ENCODE measurements around the gene SYNM. TPM values are rescaled to one million over a fixed set of nuclear protein-coding genes. Genes with fewer than 3 reads are reported as not detected.
A peak's percentile ranks its signal among the peaks of the same experiment; 100 is the strongest.

The SYNM gene
- total and polyA plus RNA-seq, 2 of the 8 experiments (the other 6 are each of a cell fraction or from before 2014, with no cell fraction given): 0.89 to 2.0 TPM

DNA sequence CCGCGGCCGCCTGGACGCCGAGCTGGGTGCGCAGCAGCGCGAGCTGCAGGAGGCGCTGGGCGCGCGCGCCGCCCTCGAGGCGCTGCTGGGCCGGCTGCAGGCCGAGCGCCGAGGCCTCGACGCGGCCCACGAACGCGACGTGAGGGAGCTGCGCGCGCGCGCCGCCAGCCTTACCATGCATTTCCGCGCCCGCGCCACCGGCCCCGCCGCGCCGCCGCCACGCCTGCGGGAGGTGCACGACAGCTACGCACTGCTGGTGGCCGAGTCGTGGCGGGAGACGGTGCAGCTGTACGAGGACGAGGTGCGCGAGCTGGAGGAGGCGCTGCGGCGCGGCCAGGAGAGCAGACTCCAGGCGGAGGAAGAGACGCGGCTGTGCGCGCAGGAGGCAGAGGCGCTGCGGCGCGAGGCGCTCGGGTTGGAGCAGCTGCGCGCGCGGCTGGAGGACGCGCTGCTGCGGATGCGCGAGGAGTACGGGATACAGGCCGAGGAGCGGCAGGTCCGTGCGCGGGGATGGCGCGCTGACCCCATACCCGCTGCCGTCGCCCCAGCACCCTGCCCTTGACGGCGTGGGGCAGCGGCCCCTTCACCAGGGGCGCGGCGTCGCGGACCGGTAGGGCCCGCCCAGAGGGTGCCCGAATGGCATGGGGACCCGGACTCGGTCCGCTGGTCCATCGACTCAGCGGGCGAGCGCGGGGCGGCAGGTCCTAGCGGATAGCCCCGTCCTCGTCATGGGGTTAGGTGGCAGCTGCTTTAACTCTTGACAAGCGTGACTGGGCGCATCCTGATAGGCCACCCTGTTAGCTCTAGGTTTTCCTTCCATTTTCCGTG, 848 bp downstream of the SYNM start:
- no peak overlapping the region for H2AK5ac ChIP-seq (ENCODE audit: low read depth, low read length)
- no peak overlapping the region for H3K56ac ChIP-seq (replicated peaks; ENCODE audit: insufficient read length, low read depth, low read length)
- H3K9me3 ChIP-seq (ENCODE audit: insufficient read depth in 2 of 2, low read depth in 1 of 2, low read length in 1 of 2): no peaks in the 10 kb centered on the region
- H3K27me3 ChIP-seq (replicated peaks in 1 of 4; ENCODE audit: control insufficient read depth in 3 of 4, extremely low read depth in 1 of 4, insufficient read depth in 3 of 4, low read length in 3 of 4): peaks cover 16 to 37% (median 28%) of the 10 kb centered on the region in 4 experiments
- peak overlapping the region; percentile 14 to 57 (median 38) for H3K4me3 ChIP-seq (ENCODE audit: extremely low read depth in 1 of 4, insufficient read depth in 2 of 4, low read depth in 3 of 4, low read length in 4 of 4)
- H3K4me2 ChIP-seq (ENCODE audit: insufficient read depth in 1 of 2, low read depth in 2 of 2, low read length in 2 of 2): peak overlapping the region; percentile 49 to 93
- ChIA-PET CTCF (ENCODE audit: partially characterized antibody) (interaction anchor here (0.6 to 2.8 kb wide), 28 partner anchors 8 to 662 kb away, joined by 3 to 30 read pairs (median 4); no protein-coding TSS in a partner anchor), POLR2A (ENCODE audit: partially characterized antibody) (interaction anchor here (0.6 to 1.5 kb wide), 3 partner anchors 14 to 233 kb away, joined by 3 to 5 read pairs (median 3); no protein-coding TSS in a partner anchor)
- DNase-seq (ENCODE audit: low read depth in 1 of 2, low spot score in 2 of 2): peak in 1 of 2 experiments; percentile 78
- no peaks in the 10 kb centered on the region for H3K79me2 ChIP-seq (ENCODE audit: control insufficient read depth in 1 of 2, insufficient read depth in 2 of 2, low read length in 2 of 2)
- no peak overlapping the region for H2BK15ac ChIP-seq (ENCODE audit: low read length)
- no peak overlapping the region for H4K5ac ChIP-seq (ENCODE audit: insufficient read length, low read depth, low read length)
- no peak overlapping the region for H2BK12ac ChIP-seq (ENCODE audit: low read depth, low read length)
- H3K23ac ChIP-seq (ENCODE audit: insufficient read length): no peak overlapping the region
- no peak overlapping the region; the same call in 1 of the 2 replicates for H4K8ac ChIP-seq (ENCODE audit: extremely low read depth, insufficient read depth, low read length)
- no peak overlapping the region for H2BK5ac ChIP-seq (ENCODE audit: low read depth, low read length)
- H3K9ac ChIP-seq (replicated peaks in 1 of 4; ENCODE audit: extremely low read depth in 1 of 4, low read depth in 3 of 4, low read length in 3 of 4): no peak overlapping the region
- no peak overlapping the region for H3K27ac ChIP-seq (ENCODE audit: low read depth, low read length)
- H2BK20ac ChIP-seq (ENCODE audit: low read length): no peak overlapping the region
- H3K4me1 ChIP-seq (replicated peaks in 1 of 4; ENCODE audit: control insufficient read depth in 3 of 4, insufficient read depth in 4 of 4, low read length in 3 of 4): peaks cover 0 to 2% (median 1%) of the 10 kb centered on the region in 4 experiments; a peak in 1 of 7 replicates
- no peak overlapping the region for H2BK120ac ChIP-seq (replicated peaks; ENCODE audit: low read depth, low read length)
- peaks cover 13% of the 10 kb centered on the region; the same call in 1 of the 2 replicates for H3K23me2 ChIP-seq (ENCODE audit: low read depth, low read length)
- H3K18ac ChIP-seq (ENCODE audit: extremely low read depth, low read length): no peak overlapping the region; the same call in 1 of the 2 replicates
- peak overlapping the region; percentile 64; the same call in 1 of the 2 replicates for H2AFZ ChIP-seq (ENCODE audit: low read length)
- peaks cover 0 to 8% of the 10 kb centered on the region in 2 experiments for H4K20me1 ChIP-seq (replicated peaks in 1 of 2; ENCODE audit: control insufficient read depth in 1 of 2, insufficient read depth in 2 of 2, low read length in 2 of 2)
- H3K4ac ChIP-seq (replicated peaks; ENCODE audit: insufficient read length, low read depth, low read length): no peak overlapping the region
- H4K91ac ChIP-seq (replicated peaks; ENCODE audit: insufficient read length, low read length): no peak overlapping the region
- FAIRE-seq: no peak
- no peaks in the 10 kb centered on the region for H3K79me1 ChIP-seq (ENCODE audit: low read depth, low read length)
- 5% methylated on average over 81 of the region's 116 CpGs; no CpG with 5 or more reads in 1 of the 2 experiments for WGBS, 2 experiments (ENCODE audit: extremely low coverage in 1 of 2, insufficient coverage in 1 of 2, insufficient read length in 1 of 2, insufficient replicate concordance in 2 of 2, low coverage in 1 of 2, low lambda C conversion rate in 2 of 2, missing lambda C conversion rate in 1 of 2)
- H3K14ac ChIP-seq (ENCODE audit: insufficient read length): no peak overlapping the region
- H3K36me3 ChIP-seq (ENCODE audit: control insufficient read depth in 2 of 4, insufficient read depth in 4 of 4, low read length in 3 of 4): no peaks in the 10 kb centered on the region
- TF ChIP-seq, protein P1, sequence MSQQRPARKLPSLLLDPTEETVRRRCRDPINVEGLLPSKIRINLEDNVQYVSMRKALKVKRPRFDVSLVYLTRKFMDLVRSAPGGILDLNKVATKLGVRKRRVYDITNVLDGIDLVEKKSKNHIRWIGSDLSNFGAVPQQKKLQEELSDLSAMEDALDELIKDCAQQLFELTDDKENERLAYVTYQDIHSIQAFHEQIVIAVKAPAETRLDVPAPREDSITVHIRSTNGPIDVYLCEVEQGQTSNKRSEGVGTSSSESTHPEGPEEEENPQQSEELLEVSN (IDR thresholded peaks at IDR 0.05): peak; percentile 93
- TF ChIP-seq RAD21 (IDR thresholded peaks at IDR 0.05 in 1 of 2, conservative IDR thresholded peaks at IDR 0.05 in 1 of 2; ENCODE audit: low read depth in 2 of 2, low read length in 2 of 2) (peak; percentile 26 to 27; a peak in 3 of 4 replicates), SP4 (IDR thresholded peaks at IDR 0.05; ENCODE audit: low read length) (no peak), TAF7 (optimal IDR thresholded peaks at IDR 0.05; ENCODE audit: borderline replicate concordance, low read depth, low read length) (peak; percentile 17), SIX5 (IDR thresholded peaks at IDR 0.05; ENCODE audit: low read depth, low read length) (no peak), TCF12 (IDR thresholded peaks at IDR 0.05; ENCODE audit: low read depth, low read length) (0 out of 2 replicates have a peak, but pooled peaks have one; percentile 46)
- TF ChIP-seq, protein P2, sequence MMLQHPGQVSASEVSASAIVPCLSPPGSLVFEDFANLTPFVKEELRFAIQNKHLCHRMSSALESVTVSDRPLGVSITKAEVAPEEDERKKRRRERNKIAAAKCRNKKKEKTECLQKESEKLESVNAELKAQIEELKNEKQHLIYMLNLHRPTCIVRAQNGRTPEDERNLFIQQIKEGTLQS (IDR thresholded peaks at IDR 0.05; ENCODE audit: insufficient read depth, low read depth, low read length): no peak
- TF ChIP-seq, protein P3, sequence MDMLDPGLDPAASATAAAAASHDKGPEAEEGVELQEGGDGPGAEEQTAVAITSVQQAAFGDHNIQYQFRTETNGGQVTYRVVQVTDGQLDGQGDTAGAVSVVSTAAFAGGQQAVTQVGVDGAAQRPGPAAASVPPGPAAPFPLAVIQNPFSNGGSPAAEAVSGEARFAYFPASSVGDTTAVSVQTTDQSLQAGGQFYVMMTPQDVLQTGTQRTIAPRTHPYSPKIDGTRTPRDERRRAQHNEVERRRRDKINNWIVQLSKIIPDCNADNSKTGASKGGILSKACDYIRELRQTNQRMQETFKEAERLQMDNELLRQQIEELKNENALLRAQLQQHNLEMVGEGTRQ (IDR thresholded peaks at IDR 0.05; ENCODE audit: low read length): no peak
